HCT116 (cell line): Measurements from ENCODE around the gene HSD17B7. TPM values are rescaled to one million over a fixed set of nuclear protein-coding genes. Genes with fewer than 3 reads are reported as not detected.

Experiments
- ATAC-seq: fragments of 200-7000 bp; cut with Tn5 transposase; 2 replicates; pipeline ENCODE4 v1.9.1; 2020; ENCODE audit warnings: mild to moderate bottlenecking, moderate library complexity
- BruUV-seq: library from RNA; stranded (reverse); fragments of 400-500 nt; replicated peaks from 2 replicates; lab custom pipeline; 2021; lab: Mats Ljungman, UMichigan
- CTCF ChIA-PET: fragments of 300-600 bp; sonication (Branson Sonifier 250); formaldehyde crosslinking; loops from one replicate; lab custom pipeline; 2021; ENCODE audit warnings: antibody characterized with exemption; lab: Charles Lee
- POLR2A ChIA-PET: fragments of 300-600, 350-600 bp; sonication (Branson Sonifier 250); formaldehyde crosslinking; loops from one replicate; lab custom pipeline; 2021; ENCODE audit warnings: antibody characterized with exemption; lab: Charles Lee
- RAD21 ChIA-PET, 2 experiments: fragments of 300-600 bp; sonication (Branson Sonifier 250); formaldehyde crosslinking; loops; one replicate each; lab custom pipeline; 2023; ENCODE audit warnings: low total read pairs in 2 of 2; ENCODE audit not compliant: uncharacterized antibody in 2 of 2, unreplicated experiment in 2 of 2, low non-redundant PET in 1 of 2; lab: Charles Lee
- DNase-seq: peaks from one replicate; pipeline ENCODE4 v3.0.0-alpha.2; 2010; ENCODE audit warnings: low read depth, low spot score
- H2AFZ ChIP-seq: fragments of 200-600 bp; shearing (Covaris generic), sonication (generic); 2 replicates; pipeline ENCODE4 v1.6.1; 2017; ENCODE audit warnings: low read depth, mixed run types, mixed read lengths, antibody characterized with exemption, low read length; ENCODE audit not compliant: poor library complexity, severe bottlenecking
- H3K27ac ChIP-seq: 2 replicates; pipeline ENCODE4 v1.5.1; 2012; ENCODE audit warnings: low read depth, low read length
- H3K27me3 ChIP-seq: fragments of 200-600 bp; sonication (generic); 2 replicates; pipeline ENCODE4 v1.6.1; 2016; ENCODE audit warnings: mixed run types, low read length, mixed read lengths; ENCODE audit not compliant: insufficient read depth
- H3K36me3 ChIP-seq, 2 experiments: fragments of 200-500 bp in 1 of 2; fragments of 200-600 bp in 1 of 2; sonication (Bioruptor generic) in 1 of 2; sonication (generic) in 1 of 2; 2 replicates each; pipeline versions ENCODE4 v1.5.1 to v1.6.1; 2014 to 2016; ENCODE audit warnings: low read length in 2 of 2, inconsistent platforms in 1 of 2, mixed read lengths in 1 of 2, mixed run types in 1 of 2; ENCODE audit not compliant: insufficient read depth in 2 of 2, control insufficient read depth in 1 of 2
- H3K4me1 ChIP-seq, 2 experiments: fragments of 200-600 bp in 1 of 2; sonication (generic) in 1 of 2; 2 replicates each; pipeline versions ENCODE4 v1.5.1 to v1.6.1; 2012 to 2017; ENCODE audit warnings: low read length in 2 of 2, inconsistent platforms in 1 of 2, mild to moderate bottlenecking in 1 of 2, mixed read lengths in 1 of 2, mixed run types in 1 of 2, moderate library complexity in 1 of 2; ENCODE audit not compliant: insufficient read depth in 2 of 2, control insufficient read depth in 1 of 2
- H3K4me2 ChIP-seq: fragments of 200-600 bp; sonication (generic); 2 replicates; pipeline ENCODE4 v1.6.1; 2017; ENCODE audit warnings: mixed run types, low read length, mixed read lengths
- H3K4me3 ChIP-seq, 2 experiments: fragments of 200-600 bp in 1 of 2; sonication (generic) in 1 of 2; replicated peaks in 1 of 2; 2 replicates each; pipeline ENCODE4 v1.5.1; 2011 to 2016; ENCODE audit warnings: low read length in 2 of 2, control low read depth in 1 of 2, low read depth in 1 of 2, mild to moderate bottlenecking in 1 of 2, mixed read lengths in 1 of 2, mixed run types in 1 of 2
- H3K79me2 ChIP-seq: fragments of 200-600 bp; sonication (generic); 2 replicates; pipeline ENCODE4 v1.6.1; 2017; ENCODE audit warnings: mild to moderate bottlenecking, mixed run types, low read length, moderate library complexity, mixed read lengths; ENCODE audit not compliant: insufficient read depth
- H3K9ac ChIP-seq: fragments of 200-600 bp; sonication (generic); 2 replicates; pipeline ENCODE4 v1.6.1; 2016; ENCODE audit warnings: low read length, mixed read lengths
- H3K9me2 ChIP-seq: fragments of 200-600 bp; sonication (generic), shearing (Covaris generic); 2 replicates; pipeline ENCODE4 v1.6.1; 2017; ENCODE audit warnings: mixed run types, mild to moderate bottlenecking, moderate library complexity; ENCODE audit not compliant: insufficient read depth
- H3K9me3 ChIP-seq, 2 experiments: fragments of 200-500 bp in 1 of 2; fragments of 200-600 bp in 1 of 2; sonication (Bioruptor generic) in 1 of 2; sonication (generic) in 1 of 2; 2 replicates each; pipeline ENCODE4 v1.6.1; 2014 to 2017; ENCODE audit warnings: low read length in 2 of 2, mixed read lengths in 2 of 2, inconsistent platforms in 1 of 2, low read depth in 1 of 2, mild to moderate bottlenecking in 1 of 2, mixed run types in 1 of 2, moderate library complexity in 1 of 2; ENCODE audit not compliant: control insufficient read depth in 1 of 2, insufficient read depth in 1 of 2
- H4K20me1 ChIP-seq: fragments of 200-600 bp; sonication (generic), shearing (Covaris generic); 2 replicates; pipeline ENCODE4 v1.6.1; 2017; ENCODE audit warnings: mixed run types, mild to moderate bottlenecking, moderate library complexity; ENCODE audit not compliant: insufficient read depth
- ATF3 ChIP-seq: IDR thresholded peaks from 2 replicates; pipeline ENCODE4 v1.6.1; 2012
- CEBPB ChIP-seq: IDR thresholded peaks from 2 replicates; pipeline ENCODE4 v1.6.1; 2012; ENCODE audit warnings: low read depth
- ELF1 ChIP-seq: IDR thresholded peaks from 2 replicates; pipeline ENCODE4 v1.6.1; 2012; ENCODE audit warnings: low read depth, borderline replicate concordance
- FOSL1 ChIP-seq: IDR thresholded peaks from 2 replicates; pipeline ENCODE4 v1.6.1; 2012; ENCODE audit warnings: low read depth
- JUND ChIP-seq: IDR thresholded peaks from 2 replicates; pipeline ENCODE4 v1.6.1; 2012
- MAX ChIP-seq: IDR thresholded peaks from 2 replicates; pipeline ENCODE4 v1.6.1; 2012
- POLR2A ChIP-seq: IDR thresholded peaks from 2 replicates; pipeline ENCODE4 v1.7.0; 2011; ENCODE audit warnings: borderline replicate concordance; ENCODE audit not compliant: insufficient read depth, insufficient read length; ENCODE audit errors: extremely low read depth
- RAD21 ChIP-seq: IDR thresholded peaks from 2 replicates; pipeline ENCODE4 v1.6.1; 2012; ENCODE audit warnings: low read depth, mild to moderate bottlenecking
- SIN3A ChIP-seq: IDR thresholded peaks from 2 replicates; pipeline ENCODE4 v1.6.1; 2012; ENCODE audit warnings: low read depth
- SP1 ChIP-seq: IDR thresholded peaks from 2 replicates; pipeline ENCODE4 v1.6.1; 2012; ENCODE audit warnings: low read depth
- SRF ChIP-seq: IDR thresholded peaks from 2 replicates; pipeline ENCODE4 v1.6.1; 2012; ENCODE audit warnings: low read depth
- TCF7L2 ChIP-seq: IDR thresholded peaks from 2 replicates; pipeline ENCODE4 v1.7.0; 2011; ENCODE audit warnings: borderline replicate concordance, inconsistent platforms; ENCODE audit not compliant: insufficient read depth, insufficient read length; ENCODE audit errors: extremely low read depth
- YY1 ChIP-seq: IDR thresholded peaks from 2 replicates; pipeline ENCODE4 v1.6.1; 2011; ENCODE audit warnings: low read length, low read depth, moderate library complexity, mild to moderate bottlenecking; ENCODE audit not compliant: insufficient replicate concordance; ENCODE audit errors: extremely low read depth
- ZBTB33 ChIP-seq: IDR thresholded peaks from 2 replicates; pipeline ENCODE4 v1.6.1; 2011; ENCODE audit warnings: mild to moderate bottlenecking, low read length, moderate library complexity; ENCODE audit not compliant: insufficient replicate concordance; ENCODE audit errors: extremely low read depth
- intact Hi-C: fragments of 100-400 bp; cut with micrococcal nuclease; formaldehyde crosslinking; loops from 2 replicates; pipeline ENCODE4 v1.10.0; 2022
- total RNA-seq: library from RNA; stranded (reverse); gene quantifications from one replicate; pipeline ENCODE4 v1.2.1, GENCODE V29; 2021; ENCODE audit not compliant: unreplicated experiment

The HSD17B7 gene
- total RNA-seq, 1 experiment from 2014 or later: 22.6 TPM

- peaks cover 4 to 12% of the 10 kb centered on the region in 2 experiments for H3K4me1 ChIP-seq
- RAD21 ChIA-PET: no interaction called here
- TF ChIP-seq JUND (no peak), POLR2A (no peak), SIN3A (no peak), SP1 (no peak), FOSL1 (no peak), ELF1 (no peak), RAD21 (no peak), ATF3 (no peak), SRF (no peak), TCF7L2 (no peak), ZBTB33 (no peak), CEBPB (no peak), MAX (no peak), YY1 (no peak)
- POLR2A ChIA-PET: no interaction called here
- intact Hi-C loops: no loop called here
- H3K27me3 ChIP-seq: no peaks in the 10 kb centered on the region
- no peak overlapping the region for H3K9ac ChIP-seq
- no peak for DNase-seq
- H3K9me2 ChIP-seq: no peaks in the 10 kb centered on the region
- H3K27ac ChIP-seq: no peak overlapping the region
- H3K4me3 ChIP-seq: no peak overlapping the region
- no peaks in the 10 kb centered on the region for H3K36me3 ChIP-seq
- H3K9me3 ChIP-seq: no peaks in the 10 kb centered on the region
- ATAC-seq: no peak
- no TSS peak for BruUV-seq
- H3K79me2 ChIP-seq: no peaks in the 10 kb centered on the region
- H3K4me2 ChIP-seq: no peak overlapping the region
- H2AFZ ChIP-seq: no peak overlapping the region
- H4K20me1 ChIP-seq: no peaks in the 10 kb centered on the region
- CTCF ChIA-PET: no interaction called here
These were observed 71.1 kb downstream of the HSD17B7 start for GRCh38 chr1:162861625-162862024.

Other genes with a start within 250 kb of the HSD17B7 start
- gene UAP1, start 229.0 kb upstream of the HSD17B7 start, total RNA-seq: 51.4 TPM
- 0.84 TPM for gene DDR2, start 158.2 kb upstream of the HSD17B7 start, total RNA-seq
- not detected for gene CCDC190, start 70.5 kb downstream of the HSD17B7 start, total RNA-seq